HL-60/S4 (cell line): ENCODE measurements around the gene TAS2R19.

Source experiments
- in situ Hi-C: fragments of 300-500 bp; cut with MboI; formaldehyde crosslinking; loops from 2 replicates; pipeline ENCODE4 v1.14.3; 2022; ENCODE audit warnings: low sequenced_read_pairs

The TAS2R19 gene

GRCh38 chr12:10998204-10998603, 24.2 kb downstream of the TAS2R19 start, which contains the start of gene TAS2R20:
Gene TAS2R20, minus strand, starts transcription at chr12:10998304. Its CDS starts 429 bp downstream, at chr12:10997875.
- in situ Hi-C loops, result no loop called here

- in situ Hi-C loops, result no loop called here
These were observed 28.1 kb downstream of the TAS2R19 start for GRCh38 chr12:10994307-10994706.

- in situ Hi-C loops, result no loop called here
These were observed 33.3 kb downstream of the TAS2R19 start for GRCh38 chr12:10989107-10989506.

GRCh38 chr12:10986812-10987211, 35.6 kb downstream of the TAS2R19 start, which contains the start of gene TAS2R50:
Gene TAS2R50, minus strand, starts transcription at chr12:10986912. Its CDS starts 52 bp downstream, at chr12:10986860.
- in situ Hi-C loops, result no loop called here

GRCh38 chr12:10982244-10982643, 40.2 kb downstream of the TAS2R19 start:
- in situ Hi-C loops, result no loop called here

- in situ Hi-C loops, result no loop called here
These were observed 47.5 kb downstream of the TAS2R19 start for GRCh38 chr12:10974965-10975364.
